Measurements from ENCODE around the gene SMARCA2.
A peak's percentile ranks its signal among the peaks of the same experiment; 100 is the strongest.

The SMARCA2 gene

DNA sequence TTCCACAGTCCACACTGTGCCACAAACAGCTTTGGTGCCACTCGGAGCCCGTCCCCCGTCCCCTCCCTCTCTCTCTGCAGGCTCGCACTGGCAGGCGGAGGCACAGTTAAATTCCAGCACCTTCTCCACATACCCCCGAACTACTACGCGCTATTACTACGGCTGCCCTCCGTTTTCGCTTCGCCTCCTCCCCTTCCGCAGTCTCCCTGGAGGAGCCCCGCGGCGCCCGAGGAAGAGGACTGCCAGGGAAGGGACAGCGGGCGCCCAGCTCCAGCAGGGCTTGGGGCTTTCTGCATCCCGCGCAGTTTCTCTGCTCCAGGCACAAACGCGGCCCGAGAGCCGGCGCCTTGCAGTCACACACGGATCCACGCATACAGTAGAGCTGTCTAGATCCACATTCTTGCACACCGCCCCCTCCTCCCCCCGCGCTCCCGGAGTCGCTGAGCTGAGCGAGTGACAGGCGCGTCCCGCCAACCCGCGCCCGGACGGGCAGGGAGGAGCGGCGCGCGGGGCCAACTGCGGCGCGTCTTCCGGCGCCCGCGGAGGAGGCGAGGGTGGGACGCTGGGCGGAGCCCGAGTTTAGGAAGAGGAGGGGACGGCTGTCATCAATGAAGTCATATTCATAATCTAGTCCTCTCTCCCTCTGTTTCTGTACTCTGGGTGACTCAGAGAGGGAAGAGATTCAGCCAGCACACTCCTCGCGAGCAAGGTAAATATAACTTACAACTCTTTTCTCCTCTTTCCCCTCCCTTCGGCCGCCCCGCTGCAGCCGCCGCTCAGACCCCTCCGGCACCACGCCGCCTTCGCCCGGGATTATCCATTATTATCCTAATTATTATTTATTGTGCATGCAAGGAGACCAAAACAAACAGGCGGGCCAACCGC, at the start of gene SMARCA2:
TSS of gene SMARCA2 (plus strand) at position 652 of the 885 bp plus-strand sequence. CDS start 13,676 bp downstream, outside the sequence.
- peak; percentile 92 to 93 for DNase-seq

DNA sequence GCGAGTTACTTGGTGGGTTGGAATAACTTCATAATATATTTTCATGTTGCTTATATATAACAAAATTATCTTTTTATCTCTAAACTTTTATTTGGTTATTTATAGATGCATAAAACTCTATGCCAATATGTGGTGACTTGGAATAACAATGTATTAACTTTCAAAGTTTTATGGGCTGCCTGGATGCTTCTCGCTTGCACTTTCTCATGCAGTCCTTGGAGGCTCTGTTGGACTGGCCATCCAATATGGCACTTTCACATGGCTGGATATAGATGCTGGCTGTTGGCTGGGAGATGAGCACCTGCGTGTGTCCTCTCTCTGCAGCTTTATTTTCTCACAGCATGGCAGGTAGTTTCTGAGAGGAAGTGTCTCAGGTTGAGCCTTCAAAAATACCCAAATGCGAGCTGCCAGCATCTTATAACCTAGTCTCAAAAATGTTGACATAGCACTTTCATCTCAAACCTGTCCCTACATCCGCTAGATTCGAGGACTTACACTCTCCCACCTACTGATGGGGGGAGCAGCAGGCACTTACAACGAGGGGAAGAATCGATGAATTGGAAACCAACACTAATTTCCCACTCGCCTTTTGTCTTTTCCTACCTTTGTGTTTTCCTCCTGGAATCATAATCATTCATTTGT, 48.3 kb upstream of the SMARCA2 start:
- no peak for DNase-seq

- DNase-seq: no peak
Measured at GRCh38 chr9:1969160-1969559, 46.0 kb upstream of the SMARCA2 start.

DNA sequence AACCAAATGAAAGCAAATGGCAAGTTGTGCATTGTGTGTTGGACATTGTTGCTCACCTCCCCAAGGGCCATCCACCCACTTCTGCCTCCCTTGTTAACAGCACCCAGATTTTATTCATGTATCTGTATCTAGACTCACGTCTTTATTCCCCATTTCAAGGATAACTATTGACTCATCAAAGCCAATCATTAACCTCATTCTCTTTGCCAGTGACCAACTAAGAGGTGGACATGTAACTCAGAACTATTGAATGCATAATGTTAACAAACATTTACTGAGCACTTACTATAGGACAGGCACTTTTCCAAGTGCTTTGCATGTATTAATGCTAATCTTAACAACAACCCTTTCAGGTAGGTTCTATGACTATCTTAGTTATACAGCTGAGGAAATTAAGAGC, 45.2 kb upstream of the SMARCA2 start:
- DNase-seq: no peak

DNA sequence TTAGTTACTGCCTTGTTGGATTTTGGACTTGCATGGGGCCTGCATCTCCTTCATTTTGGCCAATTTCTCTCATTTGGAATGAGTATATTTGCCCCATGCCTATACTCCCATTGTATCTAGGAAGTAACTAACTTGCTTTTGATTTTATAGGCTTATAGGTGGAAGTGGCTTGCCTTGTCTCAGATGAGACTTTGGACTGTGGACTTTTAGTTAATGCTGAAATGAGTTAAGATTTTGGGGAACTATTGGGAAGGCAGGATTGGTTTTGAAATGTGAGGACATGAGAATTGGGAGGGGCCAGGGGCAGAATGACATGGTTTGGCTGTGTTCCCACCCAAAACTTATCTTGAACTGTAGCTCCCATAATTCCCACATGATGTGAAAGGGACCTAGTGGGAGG, 42.5 kb upstream of the SMARCA2 start:
- DNase-seq: no peak

GRCh38 chr9:1977026-1977425, 38.1 kb upstream of the SMARCA2 start:
- DNase-seq: no peak

- no peak for DNase-seq
Measured at GRCh38 chr9:1978941-1979340, 36.2 kb upstream of the SMARCA2 start.

DNA sequence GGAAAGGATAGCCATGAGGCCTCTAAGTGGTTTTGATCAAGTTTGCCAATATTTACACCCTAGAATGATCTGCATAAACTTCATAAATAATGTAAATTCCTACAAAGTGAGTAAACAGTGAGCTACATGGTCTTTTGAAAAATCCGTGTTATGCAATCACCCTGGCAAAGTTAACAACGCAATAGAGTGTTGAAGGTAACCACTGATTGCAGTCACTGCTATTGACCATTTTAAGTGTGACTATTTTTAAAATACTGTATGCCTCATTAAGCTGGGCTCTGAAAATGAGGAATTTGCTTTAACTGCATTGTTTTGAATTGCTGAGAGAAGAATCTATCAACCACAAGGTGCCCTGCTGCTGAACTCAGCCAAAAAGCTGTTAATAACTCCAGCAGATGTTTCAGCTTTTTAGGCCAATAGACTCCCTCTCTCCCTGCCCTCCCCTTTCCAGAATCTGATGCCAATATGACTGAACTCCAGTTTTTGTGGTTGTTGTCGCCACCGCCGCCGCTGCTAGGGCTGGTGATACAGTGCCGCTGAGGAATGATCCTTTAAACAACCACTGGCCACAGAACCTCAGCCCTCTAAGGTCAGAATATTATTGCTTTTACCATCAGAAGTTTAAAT, 35.3 kb upstream of the SMARCA2 start:
- no peak for DNase-seq

DNA sequence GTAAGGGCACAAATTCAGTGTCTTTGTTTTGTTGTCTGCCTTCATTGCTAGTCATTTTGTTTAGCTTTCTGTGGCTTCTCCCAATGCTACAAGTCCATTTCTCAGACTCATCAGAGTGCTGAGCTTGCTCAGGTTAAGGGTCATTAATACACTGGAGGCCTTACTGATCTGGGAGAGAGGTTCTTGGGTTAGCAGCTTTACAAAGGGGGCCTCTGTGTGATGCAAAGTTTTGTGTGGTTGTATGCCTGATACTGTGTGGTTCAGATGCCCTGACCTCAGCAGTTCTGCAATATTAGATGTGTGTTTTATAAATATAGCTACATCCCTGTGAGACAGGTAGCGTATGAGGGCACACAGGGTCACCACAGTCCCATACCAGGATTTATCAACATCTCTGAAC, 34.8 kb upstream of the SMARCA2 start:
- no peak for DNase-seq

- no peak for DNase-seq
Measured at GRCh38 chr9:1982074-1982473, 33.1 kb upstream of the SMARCA2 start.

GRCh38 chr9:1986341-1986740, 28.8 kb upstream of the SMARCA2 start:
- DNase-seq: no peak

- DNase-seq: no peak
Measured at GRCh38 chr9:1989500-1989899, 25.6 kb upstream of the SMARCA2 start.

GRCh38 chr9:1994180-1994579, 21.0 kb upstream of the SMARCA2 start:
- DNase-seq: no peak

GRCh38 chr9:1995084-1995483, 20.1 kb upstream of the SMARCA2 start:
- DNase-seq: no peak

DNA sequence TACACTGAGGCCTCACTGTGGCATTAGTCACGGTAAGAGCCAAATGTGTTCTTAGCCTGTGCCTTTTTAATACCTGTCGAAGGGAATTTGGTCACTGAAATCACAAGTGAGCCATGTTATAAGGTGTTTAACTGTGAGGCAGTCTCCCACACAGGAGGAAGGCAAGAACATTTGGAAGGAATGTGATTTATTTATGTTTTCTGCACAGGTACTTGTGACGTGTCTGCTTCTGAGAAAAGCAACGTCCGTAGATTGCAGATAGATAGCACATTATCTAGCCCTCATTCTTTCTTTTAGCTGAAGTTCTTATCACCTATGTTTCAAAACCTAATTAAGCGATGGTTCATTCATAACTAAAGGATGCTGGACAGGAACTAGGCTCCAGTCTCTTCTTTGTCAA, 19.0 kb upstream of the SMARCA2 start:
- DNase-seq: no peak

DNA sequence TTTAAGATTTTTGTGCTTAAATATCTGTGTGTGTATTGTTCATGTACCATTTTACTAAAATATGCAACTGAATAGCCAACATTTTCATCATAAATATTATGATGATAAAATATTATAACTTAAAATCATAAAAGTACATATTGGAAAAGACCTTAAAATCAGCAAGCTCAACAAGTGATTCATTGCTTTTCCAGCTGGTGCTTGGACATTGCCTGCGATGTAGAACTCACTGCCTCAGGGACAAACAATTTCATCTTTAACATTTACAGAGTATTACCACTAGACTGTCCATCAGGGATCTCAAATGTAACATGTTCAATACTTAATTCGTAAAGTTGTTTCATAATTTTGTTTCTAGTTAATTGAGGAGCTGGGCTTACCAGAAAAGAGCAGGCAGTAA, 17.5 kb upstream of the SMARCA2 start:
- no peak for DNase-seq

DNA sequence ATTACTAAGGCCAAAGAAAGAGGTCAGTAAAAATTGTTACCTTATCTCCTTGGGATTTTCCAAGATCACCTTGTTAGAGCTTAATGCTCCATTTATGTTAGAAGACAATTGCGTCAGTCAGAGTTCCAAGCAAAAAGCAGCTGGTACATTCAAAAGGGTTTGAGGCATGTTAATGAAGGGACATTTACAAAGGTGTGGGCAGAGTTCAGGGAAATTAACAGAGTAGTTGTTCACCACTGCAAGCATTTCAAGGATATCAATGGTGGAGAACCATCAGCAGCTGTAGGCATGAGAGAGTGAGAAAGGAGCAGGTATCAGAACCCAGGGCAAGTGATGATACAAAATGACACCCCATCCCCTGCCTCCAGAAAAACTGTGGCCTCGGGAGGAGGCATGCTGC, 17.0 kb upstream of the SMARCA2 start:
- DNase-seq: no peak

- no peak for DNase-seq
Measured at GRCh38 chr9:2000314-2000713, 14.8 kb upstream of the SMARCA2 start.

GRCh38 chr9:2008372-2008771, 6.8 kb upstream of the SMARCA2 start:
- DNase-seq: no peak

- DNase-seq: no peak
Measured at GRCh38 chr9:2012347-2012746, 2.8 kb upstream of the SMARCA2 start.

DNA sequence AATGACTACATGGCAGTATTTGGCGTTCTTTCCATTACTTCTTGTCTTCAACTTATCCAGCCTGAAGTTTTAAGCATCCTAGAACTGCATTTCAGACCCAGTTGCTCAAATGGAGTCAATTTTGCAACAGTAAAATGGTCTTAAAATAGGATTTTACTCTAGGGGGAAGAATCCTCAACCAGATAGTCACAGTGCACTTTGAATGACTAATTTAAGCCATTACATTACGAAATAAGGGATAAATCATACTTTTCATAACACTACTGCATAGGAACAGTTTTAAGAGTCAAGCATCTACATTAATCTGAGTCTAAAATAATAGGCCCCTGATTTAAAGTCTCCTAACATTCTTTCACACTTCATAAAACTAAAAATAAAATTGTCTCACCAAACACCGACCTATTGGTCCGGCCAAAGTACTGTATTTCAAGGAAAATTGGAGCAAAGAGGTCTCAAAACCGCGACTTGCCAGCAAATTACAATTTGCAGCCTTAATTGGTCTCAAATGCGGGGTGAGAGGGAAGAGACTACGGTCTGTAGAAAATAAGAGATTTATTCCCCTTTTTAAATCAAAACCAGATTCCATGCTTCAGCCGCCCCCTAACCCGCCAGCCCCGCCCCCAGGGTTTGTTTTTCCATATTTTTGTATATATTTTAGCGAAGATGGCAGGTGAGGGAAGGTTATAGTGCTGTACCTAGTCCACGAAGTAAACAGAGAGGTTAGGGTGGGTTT, 1.2 kb upstream of the SMARCA2 start:
- no peak for DNase-seq

DNA sequence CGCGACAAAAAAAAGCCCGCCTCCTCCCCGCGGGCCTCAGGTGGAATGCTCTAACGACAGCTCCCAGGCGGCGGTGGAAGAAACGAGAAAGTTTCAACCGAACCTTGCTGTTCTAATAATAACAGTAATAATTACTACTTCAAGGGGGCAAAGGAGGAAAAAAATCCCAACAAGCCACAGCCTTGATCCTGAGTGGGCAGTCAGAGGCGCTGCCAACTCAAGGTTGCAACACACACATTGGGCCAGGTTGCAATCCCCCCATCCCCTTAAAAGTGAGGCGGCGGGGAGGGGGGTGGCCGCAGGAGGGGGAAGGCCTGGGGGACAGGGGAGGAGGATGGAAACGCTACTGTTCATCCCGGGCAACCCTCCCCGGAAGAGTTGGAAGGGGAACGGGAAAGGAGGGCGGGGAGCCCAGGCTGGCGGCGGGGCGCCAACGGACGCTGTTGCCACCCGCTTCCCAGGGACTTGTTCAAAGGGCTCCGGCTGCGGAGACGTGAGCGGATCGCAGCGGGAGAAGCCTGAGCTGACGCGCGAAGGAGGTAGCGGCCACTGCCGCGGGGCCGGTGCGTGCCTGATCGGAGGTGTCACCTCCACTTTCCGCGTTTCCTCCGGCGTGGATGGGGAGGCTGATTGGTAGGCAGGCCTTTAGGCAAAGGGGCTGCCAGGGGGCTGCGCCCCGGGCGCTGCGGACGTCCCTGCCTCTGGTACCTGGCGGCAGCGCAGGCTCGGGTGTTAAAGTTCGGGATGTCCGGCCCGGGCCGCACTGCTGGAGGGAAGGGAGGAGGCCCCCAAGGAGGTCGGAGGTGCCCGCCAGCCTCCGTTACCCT, 647 bp downstream of the SMARCA2 start:
- peak; percentile 36 to 42 for DNase-seq

All from stimulated activated CD4-positive, alpha-beta T cell treated with anti-CD3 and anti-CD28 coated beads, Interleukin-2, amount 100 ng/mL, for 48 hours (primary cell).